Raji (cell line): Measurements from ENCODE around the gene BCAS3.

Experiments
- POLR2A ChIP-seq: IDR thresholded peaks from 2 replicates; pipeline ENCODE4 v1.6.1; 2011; ENCODE audit warnings: low read depth, low read length, control low read depth; ENCODE audit not compliant: insufficient read depth

Gene BCAS3

GRCh38 chr17:61345061-61345460 is 667.4 kb downstream of the BCAS3 start:
- no peak for TF ChIP-seq POLR2A

- TF ChIP-seq POLR2A = no peak
Measured at GRCh38 chr17:61345825-61346666, 668.4 kb downstream of the BCAS3 start.

GRCh38 chr17:61349350-61349749 is 671.7 kb downstream of the BCAS3 start:
- TF ChIP-seq POLR2A = no peak

- TF ChIP-seq POLR2A = no peak
Measured at GRCh38 chr17:61351745-61352407, 674.2 kb downstream of the BCAS3 start.

GRCh38 chr17:61352408-61352770 is 674.7 kb downstream of the BCAS3 start:
- TF ChIP-seq POLR2A = no peak

- TF ChIP-seq POLR2A = no peak
Measured at GRCh38 chr17:61352781-61353491, 675.3 kb downstream of the BCAS3 start.

GRCh38 chr17:61353615-61354014 is 676.0 kb downstream of the BCAS3 start:
- TF ChIP-seq POLR2A = no peak

GRCh38 chr17:61354895-61355874 is 677.5 kb downstream of the BCAS3 start:
- no peak for TF ChIP-seq POLR2A

- TF ChIP-seq POLR2A = no peak
Measured at GRCh38 chr17:61360318-61360943, 682.8 kb downstream of the BCAS3 start.

- no peak for TF ChIP-seq POLR2A
Measured at GRCh38 chr17:61361084-61361483, 683.4 kb downstream of the BCAS3 start.

GRCh38 chr17:61362396-61362795 is 684.7 kb downstream of the BCAS3 start:
- TF ChIP-seq POLR2A = no peak

- TF ChIP-seq POLR2A = no peak
Measured at GRCh38 chr17:61362852-61363600, 685.4 kb downstream of the BCAS3 start.

- TF ChIP-seq POLR2A = no peak
Measured at GRCh38 chr17:61363601-61364462, 686.2 kb downstream of the BCAS3 start.
